Measurements from ENCODE around the gene ATP2B2. TPM values are rescaled to one million over a fixed set of nuclear protein-coding genes. Genes with fewer than 3 reads are reported as not detected.

Gene ATP2B2
- polyA plus RNA-seq, 3 donors: 0.47 to 1.2 (median 0.58) TPM

Other genes starting within 250 kb of the ATP2B2 start
- 1 to 10 TPM; 2.1 to 3.2 (median 2.8) TPM for gene GHRL, start 212.6 kb downstream of the ATP2B2 start, polyA plus RNA-seq (ENCODE audit: insufficient read length in 3 of 3)
- gene SEC13, start 184.5 kb downstream of the ATP2B2 start, polyA plus RNA-seq (ENCODE audit: insufficient read length in 3 of 3): 100 to 1,000 TPM; 106 to 131 (median 128) TPM

All from renal cortex interstitium (tissue), 3 donors.